Measurements from ENCODE around the gene ACAN. TPM values are rescaled to one million over a fixed set of nuclear protein-coding genes. Genes with fewer than 3 reads are reported as not detected.

ACAN gene
- total and polyA plus RNA-seq, 10 of the 15 experiments (the other 5 are each of a cell fraction or from before 2014, with no cell fraction given), result not detected

GRCh38 chr15:88913017-88913849, 110.0 kb downstream of the ACAN start, which contains the start of gene MFGE8:
TSS of gene MFGE8 (minus strand) at chr15:88913379. CDS start at chr15:88913319, 60 bp downstream.
- Histone ChIP-seq H3K9ac (ENCODE audit: control insufficient read depth, insufficient read depth, low read length) (no peak within 1 kb of the TSS; the same call in 1 of the 2 replicates), H4K20me1 (ENCODE audit: control insufficient read depth, insufficient read depth) (no peaks in the 10 kb centered on the region), H3K4me3 (peak within 1 kb of the TSS; percentile 69), H3K79me2 (ENCODE audit: control insufficient read depth, insufficient read depth, low read length) (no peaks in the 10 kb centered on the region), H3K4me2 (ENCODE audit: control insufficient read depth, insufficient read depth) (peak within 1 kb of the TSS; percentile 96), H3K4me1 (ENCODE audit: control insufficient read depth, insufficient read depth, low read length) (no peaks in the 10 kb centered on the region), H2AFZ (ENCODE audit: control insufficient read depth, low read depth, low read length) (peak within 1 kb of the TSS; percentile 71), H3K9me3 (replicated peaks; ENCODE audit: control insufficient read depth, insufficient read depth, low read length) (no peaks in the 10 kb centered on the region), H3K27ac (ENCODE audit: control insufficient read depth, insufficient read depth) (no peak within 1 kb of the TSS), H3K36me3 (ENCODE audit: control insufficient read depth in 2 of 2, insufficient read depth in 2 of 2, low read length in 1 of 2) (no peaks in the 10 kb centered on the region), H3K27me3 (replicated peaks in 1 of 2; ENCODE audit: control insufficient read depth in 2 of 2, insufficient read depth in 2 of 2, low read length in 1 of 2) (peaks cover 0 to 2% of the 10 kb centered on the region in 2 experiments; a peak in 2 of 4 replicates)
- RAD21 ChIA-PET (ENCODE audit: unreplicated experiment), result no interaction called here
- CTCF ChIA-PET, result interaction anchor here (2.1 kb wide), 1 partner anchor 11 kb away, joined by 5 read pairs; no protein-coding TSS in a partner anchor
- ATAC-seq (peak; percentile 93), DNase-seq (ENCODE audit: low read depth, low spot score) (no peak), FAIRE-seq (no peak)
- in situ Hi-C loops (cut with MboI), result no loop called here
- SMC1A ChIA-PET (ENCODE audit: uncharacterized antibody, unreplicated experiment), result no interaction called here
- POLR2A ChIA-PET, result no interaction called here
- BruUV-seq (replicated peaks), result no TSS peak
- intact Hi-C loops (cut with micrococcal nuclease; ENCODE audit: unreplicated experiment), result no loop called here
- no peak for TF ChIP-seq TBL1XR1 (IDR thresholded peaks at IDR 0.05; ENCODE audit: low read depth, low read length)
- TF ChIP-seq POLR2A (IDR thresholded peaks at IDR 0.05; ENCODE audit: low read depth, low read length), result peak; percentile 63
- 0 out of 2 replicates have a peak, but pooled peaks have one; percentile 37 for TF ChIP-seq GATAD2B (conservative IDR thresholded peaks at IDR 0.05; ENCODE audit: low read depth)
- 0 out of 4 replicates have a peak, but pooled peaks of 1 of the 2 experiments have one; percentile 16 for TF ChIP-seq BHLHE40 (IDR thresholded peaks at IDR 0.05; ENCODE audit: borderline replicate concordance in 1 of 2, low read depth in 2 of 2, low read length in 1 of 2)
- TF ChIP-seq MEF2B (IDR thresholded peaks at IDR 0.05; ENCODE audit: partially characterized antibody, poor library complexity, severe bottlenecking), result peak; percentile 12
- TF ChIP-seq, protein P1, sequence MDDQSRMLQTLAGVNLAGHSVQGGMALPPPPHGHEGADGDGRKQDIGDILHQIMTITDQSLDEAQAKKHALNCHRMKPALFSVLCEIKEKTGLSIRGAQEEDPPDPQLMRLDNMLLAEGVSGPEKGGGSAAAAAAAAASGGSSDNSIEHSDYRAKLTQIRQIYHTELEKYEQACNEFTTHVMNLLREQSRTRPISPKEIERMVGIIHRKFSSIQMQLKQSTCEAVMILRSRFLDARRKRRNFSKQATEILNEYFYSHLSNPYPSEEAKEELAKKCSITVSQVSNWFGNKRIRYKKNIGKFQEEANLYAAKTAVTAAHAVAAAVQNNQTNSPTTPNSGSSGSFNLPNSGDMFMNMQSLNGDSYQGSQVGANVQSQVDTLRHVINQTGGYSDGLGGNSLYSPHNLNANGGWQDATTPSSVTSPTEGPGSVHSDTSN (IDR thresholded peaks at IDR 0.05; ENCODE audit: insufficient replicate concordance, low read depth, low read length), result no peak
- 6% methylated on average over 55 of the region's 67 CpGs for WGBS (ENCODE audit: insufficient coverage, insufficient replicate concordance, low lambda C conversion rate, missing lambda C conversion rate)

Data from GM12878 (cell line).